NB4 (cell line): ENCODE measurements around the gene PRR5L.

Experiments used
- MYC ChIP-seq: IDR thresholded peaks from 2 replicates; pipeline ENCODE4 v1.6.1; 2011; ENCODE audit warnings: low read depth, low read length
- POLR2A ChIP-seq: IDR thresholded peaks from 2 replicates; pipeline ENCODE4 v1.6.1; 2011; ENCODE audit warnings: mild to moderate bottlenecking; ENCODE audit not compliant: insufficient read length; ENCODE audit errors: extremely low read depth
- TF ChIP-seq, protein P1 (sequence below): IDR thresholded peaks from one replicate; pipeline ENCODE4 v1.5.1; 2012; ENCODE audit warnings: low read depth, low read length

DNA sequence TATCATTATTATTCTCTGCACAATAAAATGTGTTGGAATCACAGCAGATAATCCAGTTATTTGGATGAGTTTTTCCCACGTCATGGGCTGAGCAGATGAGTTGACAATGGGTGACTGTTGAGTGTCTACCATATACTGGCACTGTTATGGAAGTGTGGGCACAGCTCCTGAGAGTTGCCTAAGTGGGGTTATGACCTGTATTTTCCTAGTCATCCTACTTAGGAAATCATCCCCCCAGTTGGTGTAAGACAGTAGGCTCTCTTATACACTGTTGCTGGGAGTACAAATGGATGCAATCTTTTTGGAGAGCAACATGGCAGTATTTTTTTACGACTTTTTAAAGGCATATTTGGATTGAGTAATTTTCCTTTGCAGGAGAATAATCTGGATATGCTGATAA lies 147.6 kb downstream of the PRR5L start:
- TF ChIP-seq, protein P1, sequence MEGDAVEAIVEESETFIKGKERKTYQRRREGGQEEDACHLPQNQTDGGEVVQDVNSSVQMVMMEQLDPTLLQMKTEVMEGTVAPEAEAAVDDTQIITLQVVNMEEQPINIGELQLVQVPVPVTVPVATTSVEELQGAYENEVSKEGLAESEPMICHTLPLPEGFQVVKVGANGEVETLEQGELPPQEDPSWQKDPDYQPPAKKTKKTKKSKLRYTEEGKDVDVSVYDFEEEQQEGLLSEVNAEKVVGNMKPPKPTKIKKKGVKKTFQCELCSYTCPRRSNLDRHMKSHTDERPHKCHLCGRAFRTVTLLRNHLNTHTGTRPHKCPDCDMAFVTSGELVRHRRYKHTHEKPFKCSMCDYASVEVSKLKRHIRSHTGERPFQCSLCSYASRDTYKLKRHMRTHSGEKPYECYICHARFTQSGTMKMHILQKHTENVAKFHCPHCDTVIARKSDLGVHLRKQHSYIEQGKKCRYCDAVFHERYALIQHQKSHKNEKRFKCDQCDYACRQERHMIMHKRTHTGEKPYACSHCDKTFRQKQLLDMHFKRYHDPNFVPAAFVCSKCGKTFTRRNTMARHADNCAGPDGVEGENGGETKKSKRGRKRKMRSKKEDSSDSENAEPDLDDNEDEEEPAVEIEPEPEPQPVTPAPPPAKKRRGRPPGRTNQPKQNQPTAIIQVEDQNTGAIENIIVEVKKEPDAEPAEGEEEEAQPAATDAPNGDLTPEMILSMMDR, result no peak
- TF ChIP-seq POLR2A (no peak), MYC (no peak)
